NCI-H128 (cell line): Measurements from ENCODE around the gene PPA2.

Experiments used
- DNase-seq: peaks from one replicate; lab custom pipeline; 2025; ENCODE audit not compliant: unreplicated experiment; lab: John Stamatoyannopoulos, UW

PPA2 gene

DNA sequence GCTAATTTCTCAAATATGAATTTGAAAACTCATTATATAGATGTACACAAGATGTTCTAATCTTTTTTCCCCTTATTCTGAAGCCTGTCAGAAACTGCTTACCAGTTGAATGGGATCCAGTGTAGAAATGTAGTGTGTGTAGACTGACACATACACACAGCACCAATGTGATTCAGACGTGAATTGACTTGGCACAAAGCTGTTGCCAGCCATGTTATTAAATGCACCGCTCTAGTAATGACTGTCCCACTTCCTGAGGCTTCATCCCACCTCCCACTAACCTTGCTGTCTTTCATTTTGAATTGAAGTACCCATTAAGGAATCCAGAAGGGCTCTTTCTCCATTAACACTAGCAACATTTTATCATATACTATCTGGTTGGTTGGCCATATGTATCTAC, 146.6 kb downstream of the PPA2 start:
- no peak for DNase-seq
